ENCODE results near the gene GLIS2.

DNA sequence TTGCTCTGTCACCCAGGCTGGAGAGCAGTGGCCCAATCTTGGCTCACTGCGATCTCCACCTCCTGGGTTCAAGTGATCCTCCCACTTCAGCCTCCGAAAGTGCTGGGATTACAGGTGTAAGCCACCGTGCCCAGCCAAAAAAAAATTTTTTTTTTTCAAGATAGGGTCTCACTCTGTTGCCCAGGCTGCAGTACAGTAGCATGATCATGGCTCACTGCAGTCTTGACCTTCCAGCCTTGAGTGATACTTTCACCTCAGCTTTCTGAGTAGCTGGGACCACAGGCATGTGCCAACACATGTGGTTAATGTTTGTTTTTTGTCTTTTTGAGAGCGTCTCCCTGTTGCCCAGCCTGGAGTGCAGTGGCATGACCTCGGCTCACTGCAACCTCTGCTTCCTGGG, 37.0 kb downstream of the GLIS2 start:
- TF ChIP-seq, protein P1, sequence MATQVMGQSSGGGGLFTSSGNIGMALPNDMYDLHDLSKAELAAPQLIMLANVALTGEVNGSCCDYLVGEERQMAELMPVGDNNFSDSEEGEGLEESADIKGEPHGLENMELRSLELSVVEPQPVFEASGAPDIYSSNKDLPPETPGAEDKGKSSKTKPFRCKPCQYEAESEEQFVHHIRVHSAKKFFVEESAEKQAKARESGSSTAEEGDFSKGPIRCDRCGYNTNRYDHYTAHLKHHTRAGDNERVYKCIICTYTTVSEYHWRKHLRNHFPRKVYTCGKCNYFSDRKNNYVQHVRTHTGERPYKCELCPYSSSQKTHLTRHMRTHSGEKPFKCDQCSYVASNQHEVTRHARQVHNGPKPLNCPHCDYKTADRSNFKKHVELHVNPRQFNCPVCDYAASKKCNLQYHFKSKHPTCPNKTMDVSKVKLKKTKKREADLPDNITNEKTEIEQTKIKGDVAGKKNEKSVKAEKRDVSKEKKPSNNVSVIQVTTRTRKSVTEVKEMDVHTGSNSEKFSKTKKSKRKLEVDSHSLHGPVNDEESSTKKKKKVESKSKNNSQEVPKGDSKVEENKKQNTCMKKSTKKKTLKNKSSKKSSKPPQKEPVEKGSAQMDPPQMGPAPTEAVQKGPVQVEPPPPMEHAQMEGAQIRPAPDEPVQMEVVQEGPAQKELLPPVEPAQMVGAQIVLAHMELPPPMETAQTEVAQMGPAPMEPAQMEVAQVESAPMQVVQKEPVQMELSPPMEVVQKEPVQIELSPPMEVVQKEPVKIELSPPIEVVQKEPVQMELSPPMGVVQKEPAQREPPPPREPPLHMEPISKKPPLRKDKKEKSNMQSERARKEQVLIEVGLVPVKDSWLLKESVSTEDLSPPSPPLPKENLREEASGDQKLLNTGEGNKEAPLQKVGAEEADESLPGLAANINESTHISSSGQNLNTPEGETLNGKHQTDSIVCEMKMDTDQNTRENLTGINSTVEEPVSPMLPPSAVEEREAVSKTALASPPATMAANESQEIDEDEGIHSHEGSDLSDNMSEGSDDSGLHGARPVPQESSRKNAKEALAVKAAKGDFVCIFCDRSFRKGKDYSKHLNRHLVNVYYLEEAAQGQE (IDR thresholded peaks at IDR 0.05; ENCODE audit: insufficient read depth in 1 of 2, low read depth in 2 of 2, low read length in 2 of 2): no peak
- no peak for TF ChIP-seq SIN3A (IDR thresholded peaks at IDR 0.05; ENCODE audit: borderline replicate concordance, insufficient read depth, low read length)
